KOPT-K1 (cell line): ENCODE measurements around the gene ASH1L.
"Not testable (repeated sequence)": the region's sequence is repeated elsewhere in the genome, so short reads cannot be mapped to it uniquely, and the experiment has no call there.

Experiments used
- H3K27ac ChIP-seq: fragments of 200-600 bp; sonication (generic); 2 replicates; pipeline ENCODE4 v1.5.1; 2016; ENCODE audit warnings: antibody characterized with exemption, mild to moderate bottlenecking, low read depth, low read length; ENCODE audit not compliant: poor library complexity, severe bottlenecking
- H3K36me3 ChIP-seq: fragments of 200-600 bp; sonication (generic); 2 replicates; pipeline ENCODE4 v1.5.1; 2017; ENCODE audit warnings: antibody characterized with exemption, mild to moderate bottlenecking, low read length, moderate library complexity; ENCODE audit not compliant: insufficient read depth
- H3K9me3 ChIP-seq: fragments of 200-600 bp; sonication (generic); 2 replicates; pipeline ENCODE4 v1.5.1; 2017; ENCODE audit warnings: antibody characterized with exemption, low read length, mild to moderate bottlenecking; ENCODE audit not compliant: insufficient read depth, poor library complexity, severe bottlenecking

The ASH1L gene

GRCh38 chr1:155293086-155293749, 269.4 kb downstream of the ASH1L start:
- no peaks in the 10 kb centered on the region for H3K9me3 ChIP-seq
- H3K36me3 ChIP-seq = no peaks in the 10 kb centered on the region
- no peak overlapping the region for H3K27ac ChIP-seq

GRCh38 chr1:155291006-155291405, 271.6 kb downstream of the ASH1L start:
- not testable (repeated sequence) for H3K36me3 ChIP-seq, H3K9me3 ChIP-seq, H3K27ac ChIP-seq

- no peaks in the 10 kb centered on the region for H3K9me3 ChIP-seq
- no peaks in the 10 kb centered on the region for H3K36me3 ChIP-seq
- H3K27ac ChIP-seq = no peak overlapping the region
These were observed 274.5 kb downstream of the ASH1L start for GRCh38 chr1:155287987-155288543.

GRCh38 chr1:155286544-155286943, 276.1 kb downstream of the ASH1L start:
- no peak overlapping the region for H3K27ac ChIP-seq
- H3K36me3 ChIP-seq = no peaks in the 10 kb centered on the region
- H3K9me3 ChIP-seq = no peaks in the 10 kb centered on the region

GRCh38 chr1:155285631-155286044, 277.0 kb downstream of the ASH1L start:
- Histone ChIP-seq H3K27ac (no peak overlapping the region), H3K36me3 (no peaks in the 10 kb centered on the region), H3K9me3 (no peaks in the 10 kb centered on the region)
